Limb (tissue), 2 donors: ENCODE measurements around the gene CCDC87.
"Not testable (repeated sequence)": the region's sequence is repeated elsewhere in the genome, so short reads cannot be mapped to it uniquely, and the experiment has no call there.

ENCODE experiments used
- DNase-seq, 2 donors: peaks; one replicate each; pipeline ENCODE4 v3.0.0-alpha.2; 2016; ENCODE audit errors: extremely low spot score in 2 of 2

CCDC87 gene

DNA sequence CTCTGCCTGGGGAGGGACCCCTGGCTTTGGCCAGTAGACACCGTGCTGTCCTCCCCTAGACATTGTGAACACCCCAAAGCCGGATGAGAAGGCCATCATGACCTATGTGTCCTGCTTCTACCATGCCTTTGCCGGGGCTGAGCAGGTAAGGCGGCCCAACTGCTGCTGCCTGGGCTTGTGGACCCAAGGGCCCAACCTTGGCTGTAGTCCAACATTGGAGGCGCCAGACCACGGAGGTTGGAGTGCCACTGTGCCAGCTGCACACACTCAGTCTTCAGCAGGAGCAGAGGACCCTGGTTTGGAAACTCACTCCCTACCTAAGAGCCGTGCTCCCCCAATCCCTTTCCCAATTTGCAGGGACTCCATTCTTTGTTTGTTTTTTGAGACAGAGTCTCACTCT lies 36.8 kb downstream of the CCDC87 start:
- DNase-seq = no peak

DNA sequence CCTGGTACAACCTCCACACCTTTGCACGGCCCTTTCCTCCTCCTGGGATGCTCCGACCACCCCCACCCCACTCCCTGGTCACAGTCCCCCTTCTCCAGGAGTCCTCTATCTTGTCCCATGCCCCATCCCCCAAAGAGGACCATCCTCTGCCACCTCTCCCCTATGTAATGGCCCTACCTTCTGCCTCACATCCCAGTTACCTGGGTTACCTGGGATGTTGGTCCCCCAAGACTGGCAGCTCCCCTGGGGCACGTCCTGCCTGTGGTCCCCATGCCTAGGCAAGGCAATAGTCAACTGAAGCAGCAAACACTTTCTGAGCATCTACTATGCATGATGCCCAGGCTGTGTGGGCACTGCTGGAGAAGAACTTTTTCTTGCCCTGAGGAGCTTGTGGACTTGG lies 37.4 kb downstream of the CCDC87 start:
- DNase-seq = no peak

DNA sequence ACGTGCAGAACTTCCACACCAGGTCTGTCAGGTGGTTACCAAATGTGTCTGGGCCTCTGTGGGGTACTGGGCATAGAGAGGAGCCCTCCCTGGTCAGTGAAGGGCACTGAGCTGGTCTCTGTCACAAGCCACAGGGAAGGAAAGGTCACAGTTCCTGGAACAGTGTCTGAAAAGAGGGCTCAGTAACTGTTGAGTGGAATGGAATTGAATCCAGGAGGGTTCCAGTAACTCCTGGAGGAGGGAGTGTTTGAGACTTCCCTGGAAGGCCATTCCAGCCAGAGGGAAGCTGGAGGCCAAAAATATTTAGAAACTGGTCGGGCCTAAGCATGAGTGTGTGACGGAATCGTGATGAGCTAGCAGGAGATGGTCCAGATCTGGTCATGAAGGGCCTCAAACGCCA lies 38.3 kb downstream of the CCDC87 start:
- DNase-seq = no peak

DNA sequence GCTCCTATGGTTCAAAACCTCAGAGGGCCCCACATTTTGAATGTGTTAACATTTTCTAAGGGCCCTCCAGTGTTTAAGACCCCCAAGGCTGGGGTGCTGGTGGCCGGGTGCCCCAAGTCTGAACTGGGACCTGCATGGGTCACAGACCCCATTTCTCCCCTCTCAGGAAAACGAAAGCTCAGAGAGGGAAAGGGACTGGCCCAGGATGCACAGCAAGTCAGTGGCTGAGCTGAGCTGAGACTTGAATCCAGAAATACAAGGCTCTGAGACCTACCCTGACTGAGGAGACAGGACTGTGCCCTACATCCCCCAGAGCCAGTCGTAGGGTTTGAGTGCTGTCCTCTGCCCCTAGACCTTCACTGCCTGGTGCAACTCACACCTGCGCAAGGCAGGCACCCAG lies 42.0 kb downstream of the CCDC87 start:
- DNase-seq = no peak

DNA sequence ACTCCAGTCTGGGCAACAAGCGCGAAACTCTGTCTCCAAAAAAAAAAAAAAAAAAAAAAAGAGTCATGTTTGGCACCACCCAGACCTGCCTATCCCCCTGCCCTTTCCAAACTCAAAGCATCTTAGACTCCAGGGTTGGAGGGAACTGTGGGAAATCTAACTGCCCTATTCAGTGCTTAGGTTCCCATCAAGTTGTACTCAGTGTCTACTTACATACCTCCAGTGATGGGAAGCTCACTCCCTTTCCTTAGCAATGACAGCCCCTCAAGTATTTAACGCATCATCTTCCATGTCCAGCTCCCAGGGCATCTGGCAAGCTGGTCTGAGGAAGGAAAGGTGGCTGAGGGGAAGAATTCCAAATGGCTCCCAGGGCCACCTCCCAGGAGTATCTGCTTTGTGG lies 43.2 kb downstream of the CCDC87 start:
- DNase-seq = no peak

DNA sequence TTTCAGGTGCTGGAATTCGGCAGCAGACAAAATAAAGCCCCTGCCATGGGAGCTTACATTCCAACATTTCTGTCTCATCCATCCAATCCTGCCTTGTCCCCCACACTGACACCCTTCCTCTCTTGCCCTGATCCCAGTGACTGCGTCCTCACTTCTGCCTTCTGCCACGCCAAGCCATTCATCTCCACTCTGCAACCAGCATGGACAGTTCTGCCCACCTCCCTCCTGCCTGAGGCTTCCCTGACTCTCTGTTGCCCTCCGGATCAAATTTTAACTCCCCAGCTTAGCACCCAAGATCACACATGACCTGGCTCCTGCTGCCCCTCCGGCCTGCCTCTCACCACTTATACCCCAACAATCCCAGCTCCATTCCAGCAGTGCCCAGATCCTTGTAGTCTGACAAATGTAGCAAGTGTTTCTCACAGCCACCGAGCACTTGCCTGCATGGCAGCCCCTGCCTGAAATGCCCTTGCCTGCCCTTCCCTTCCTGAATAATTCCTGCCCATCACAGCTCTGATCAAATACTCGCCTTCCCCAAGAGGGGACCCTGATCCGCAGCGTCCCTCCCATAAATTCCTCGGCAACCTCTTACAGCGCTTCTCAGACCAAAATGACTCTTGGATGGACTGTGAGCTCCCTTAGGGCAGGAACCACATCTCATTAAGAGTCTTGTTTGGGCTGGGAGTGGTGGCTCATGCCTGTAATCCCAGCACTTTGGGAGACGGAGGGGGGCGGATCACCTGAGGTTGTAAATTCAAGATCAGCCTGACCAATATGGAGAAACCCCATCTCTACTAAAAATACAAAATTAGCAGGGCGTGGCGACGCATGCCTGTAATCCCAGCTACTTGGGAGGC lies 43.9 kb downstream of the CCDC87 start:
- DNase-seq = no peak

DNA sequence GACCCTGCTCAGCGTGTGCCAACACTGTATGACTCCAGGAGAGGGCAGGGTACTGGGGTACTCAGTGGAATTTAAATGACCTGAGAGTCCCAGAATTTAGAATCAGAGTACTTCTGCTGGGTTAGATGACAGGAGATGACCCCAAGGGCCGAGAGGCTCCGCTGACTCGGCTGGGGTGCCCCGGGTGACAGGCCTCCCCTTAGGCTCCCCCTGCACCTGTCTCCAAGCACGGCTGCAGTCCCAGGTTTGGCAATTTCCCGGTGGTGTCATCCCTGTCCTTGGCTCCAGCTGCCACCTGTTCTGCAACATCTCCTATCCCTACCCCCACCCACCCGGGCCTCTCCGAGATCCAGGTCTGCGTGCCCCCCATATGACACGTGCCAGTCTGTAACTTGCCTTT lies 44.8 kb downstream of the CCDC87 start:
- no peak for DNase-seq

DNA sequence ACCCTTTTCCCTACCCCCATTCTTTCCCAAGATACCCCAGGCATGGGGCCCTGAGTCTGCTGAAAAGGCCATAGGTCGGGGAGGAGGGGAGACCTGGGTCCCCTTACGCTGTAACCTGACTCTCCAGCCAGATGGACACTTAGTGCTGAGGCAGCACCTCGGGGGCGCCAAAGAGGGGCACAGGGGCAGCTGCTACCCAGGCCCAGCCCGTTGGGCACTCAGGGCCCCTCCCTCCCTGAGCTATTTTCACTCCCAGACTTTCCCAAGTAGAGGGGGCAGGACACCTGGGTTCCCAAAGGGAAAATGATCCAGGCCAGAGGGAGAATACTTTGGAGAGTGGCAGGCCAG lies 45.2 kb downstream of the CCDC87 start:
- no peak for DNase-seq

DNA sequence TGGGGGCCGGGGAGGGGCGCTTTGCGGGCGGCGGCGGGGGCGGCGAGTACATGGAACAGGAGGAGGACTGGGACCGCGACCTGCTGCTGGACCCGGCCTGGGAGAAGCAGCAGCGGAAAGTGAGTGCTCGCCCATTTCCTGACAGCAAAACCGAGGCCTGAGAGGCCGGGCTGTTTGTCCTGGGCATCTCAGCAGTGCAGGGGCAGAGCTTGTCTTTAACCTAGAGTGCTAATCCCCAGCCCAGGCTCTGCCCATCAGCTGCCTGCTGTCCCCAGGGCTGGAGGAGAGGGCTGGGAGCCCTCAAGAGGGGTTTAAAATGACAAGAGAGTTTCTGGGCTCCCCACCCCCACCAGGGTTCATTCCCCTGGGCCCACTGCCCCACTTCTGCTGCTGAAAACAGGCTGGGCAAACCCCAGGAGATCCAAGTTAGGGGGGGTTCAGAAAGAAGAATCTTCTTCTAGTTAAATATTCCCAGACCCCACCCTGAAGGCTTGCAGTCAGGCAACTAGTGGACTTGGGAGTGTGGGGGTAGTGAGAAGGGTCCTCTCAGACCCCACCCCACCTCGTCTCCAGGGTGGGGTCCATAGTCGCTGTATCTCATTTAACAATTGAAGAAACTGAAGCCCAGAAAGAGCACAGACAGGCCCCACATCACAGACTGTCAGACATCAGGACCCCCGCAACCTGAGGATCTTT lies 45.7 kb downstream of the CCDC87 start:
- DNase-seq = no peak

DNA sequence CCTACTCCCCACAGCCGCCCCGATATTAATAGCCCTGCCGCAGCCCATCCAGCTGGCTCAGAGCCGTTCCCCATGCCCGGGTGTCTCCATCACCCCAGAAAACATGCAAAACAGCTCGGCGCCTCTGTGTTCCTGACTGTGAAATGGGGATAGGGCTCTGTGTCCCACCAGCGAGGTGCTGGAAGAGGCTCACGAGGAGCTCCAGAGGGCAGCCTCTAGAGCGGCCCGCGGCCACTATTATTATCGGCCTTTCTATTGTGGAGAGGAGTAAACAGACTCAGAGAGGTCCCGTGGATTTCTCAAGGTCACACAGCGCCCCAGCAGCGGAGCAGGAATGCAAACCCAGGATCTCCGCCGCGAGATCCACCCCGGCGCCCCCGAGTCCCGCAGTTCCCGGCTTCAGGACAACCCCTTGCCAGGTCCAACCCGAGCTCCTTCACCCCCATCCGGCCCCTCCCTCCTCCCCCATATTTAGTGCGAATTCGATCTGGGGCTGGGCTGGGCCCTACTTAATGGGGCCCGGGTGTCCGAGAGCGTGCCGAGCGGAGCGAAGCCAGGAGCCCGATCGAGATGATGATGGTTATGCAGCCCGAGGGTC lies 46.4 kb downstream of the CCDC87 start, which contains the start of gene ACTN3:
TSS of gene ACTN3 (plus strand) at position 536 of the 598 bp plus-strand sequence. CDS start at position 571, 35 bp downstream.
- DNase-seq = peak in 1 of 2 donors; percentile 64

DNA sequence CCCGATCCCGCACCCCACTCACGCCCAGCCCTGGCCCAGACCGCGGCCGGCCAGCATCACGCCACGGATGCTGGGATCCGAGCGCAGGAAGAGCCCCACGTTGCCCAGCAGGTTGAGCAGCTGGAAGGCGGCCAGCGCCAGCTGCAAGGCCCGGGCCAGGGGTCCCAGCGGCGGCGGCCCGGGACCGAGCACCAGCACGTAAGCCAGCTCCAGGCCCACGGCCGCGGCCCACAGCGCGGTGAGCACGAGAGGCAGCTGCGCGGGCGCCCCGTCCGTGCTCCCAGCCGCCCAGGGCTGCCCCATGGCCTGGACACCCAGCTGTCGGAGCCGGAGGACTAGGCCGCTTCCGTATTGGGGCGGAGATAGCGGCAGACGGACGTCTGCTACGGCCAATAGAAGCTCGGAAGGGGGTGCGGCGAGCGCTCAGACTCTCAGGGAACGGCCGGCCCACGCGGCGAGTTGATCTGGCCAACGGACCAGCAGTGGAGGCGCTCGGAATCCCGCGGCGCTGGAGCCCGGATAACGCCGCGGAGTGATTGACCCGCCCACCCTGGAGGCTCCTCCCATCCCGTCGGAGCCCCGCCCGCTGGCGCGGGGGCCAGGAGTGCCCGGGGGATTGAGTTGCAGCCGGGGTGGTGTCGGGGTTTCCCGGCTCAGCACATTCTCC lies 47.0 kb downstream of the CCDC87 start, which contains the start of gene ZDHHC24:
TSS of gene ZDHHC24 (minus strand) at position 348 of the 667 bp plus-strand sequence. CDS start at position 303, 45 bp downstream.
- DNase-seq = peak; percentile 86 to 93

DNA sequence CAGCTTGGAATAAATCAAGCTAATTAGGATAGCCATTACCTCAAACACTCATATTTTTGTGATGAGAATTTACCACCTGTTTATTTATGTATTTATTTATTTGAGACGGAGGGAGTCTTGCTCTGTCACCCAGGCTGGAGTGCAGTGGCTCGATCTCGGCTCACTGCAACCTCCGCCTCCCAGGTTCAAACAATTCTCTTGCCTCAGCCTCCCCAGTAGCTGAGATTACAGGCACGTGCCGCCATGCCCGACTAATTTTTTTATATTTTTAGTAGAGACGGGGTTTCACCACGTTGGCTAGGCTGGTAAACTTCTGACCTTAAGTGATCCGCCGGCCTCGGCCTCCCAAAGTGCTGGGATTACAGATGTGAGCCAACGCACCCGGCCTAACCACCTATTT lies 47.9 kb downstream of the CCDC87 start:
- not testable (repeated sequence) for DNase-seq

DNA sequence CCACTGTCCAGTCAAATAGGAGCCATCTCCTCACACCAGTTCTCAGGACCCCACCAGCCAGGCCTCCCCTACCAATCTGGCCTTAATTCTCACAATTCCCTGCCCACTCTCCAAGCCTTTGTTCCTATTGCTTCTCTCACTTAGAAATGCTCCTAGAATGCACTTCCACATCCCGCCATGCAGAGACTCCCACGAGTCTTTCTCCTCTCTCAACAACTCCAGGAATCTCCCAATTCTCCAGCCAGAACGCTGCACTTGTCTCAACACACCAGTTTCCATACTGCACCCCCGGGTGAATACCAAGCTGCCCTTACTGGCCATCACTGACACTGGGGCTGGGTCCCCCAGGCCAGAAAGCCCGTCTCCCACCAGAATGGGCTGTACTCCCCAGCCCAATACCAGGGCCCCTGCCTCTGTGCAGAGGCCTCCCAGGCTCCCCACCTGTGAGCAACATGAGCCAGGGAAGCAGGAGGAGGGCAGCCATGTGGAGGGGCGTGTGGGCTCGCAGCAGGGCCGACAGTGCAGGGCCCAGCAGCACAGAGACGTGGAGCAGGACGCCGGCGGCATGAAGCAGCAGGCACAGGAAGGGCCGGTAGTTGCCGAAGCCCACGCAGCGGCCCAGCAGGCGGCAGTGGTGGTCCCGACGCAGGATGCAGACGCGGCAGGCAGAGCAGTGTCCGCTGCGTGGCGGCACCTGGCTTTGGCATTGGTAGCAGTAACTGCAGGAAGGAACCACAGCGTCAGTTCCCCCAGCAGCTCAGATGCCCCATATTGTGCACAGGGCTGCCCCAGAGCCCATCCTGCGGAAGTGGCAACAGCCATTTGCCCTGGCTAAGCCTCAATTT lies 49.4 kb downstream of the CCDC87 start:
- peak; percentile 46 to 81 for DNase-seq

DNA sequence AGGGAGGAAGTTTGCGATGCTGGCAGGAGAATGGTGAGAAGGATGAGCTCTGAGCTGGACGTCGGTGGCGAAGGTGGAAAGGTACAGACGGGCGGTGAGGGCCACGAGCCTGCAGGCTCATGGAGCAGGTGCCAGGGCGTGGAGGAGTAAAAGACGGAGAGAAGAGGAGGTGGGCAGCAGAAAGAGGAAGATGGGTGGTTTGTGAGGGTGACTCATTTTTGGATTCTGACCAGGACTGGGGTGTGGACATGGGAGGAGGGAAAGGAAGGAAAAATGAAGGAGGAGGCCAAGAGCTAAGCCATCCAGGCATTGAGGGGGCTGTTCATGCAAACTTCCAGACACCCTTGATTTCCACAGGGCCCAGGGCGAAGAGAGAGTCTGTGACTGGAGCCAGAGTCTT lies 50.5 kb downstream of the CCDC87 start:
- no peak for DNase-seq

DNA sequence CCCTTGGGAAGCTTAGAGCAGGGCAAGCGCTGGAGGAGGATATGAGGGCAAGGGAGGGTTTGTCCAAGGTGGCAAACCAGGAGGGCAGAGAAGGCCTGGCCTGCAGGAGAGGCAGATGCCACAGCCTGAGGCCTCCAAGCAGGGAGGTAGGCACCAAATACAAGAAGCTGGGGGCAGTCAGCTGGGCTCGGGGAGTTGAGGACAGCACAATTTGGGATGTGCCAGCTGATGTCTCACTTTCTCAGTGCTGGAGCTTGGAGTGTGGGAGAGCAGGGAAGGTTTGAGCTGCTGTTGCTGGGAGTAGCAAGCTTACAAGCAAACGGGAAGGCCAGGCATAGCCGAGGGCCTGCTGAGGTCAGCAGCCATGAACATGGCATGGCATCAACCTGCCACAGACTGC lies 51.0 kb downstream of the CCDC87 start:
- no peak for DNase-seq

DNA sequence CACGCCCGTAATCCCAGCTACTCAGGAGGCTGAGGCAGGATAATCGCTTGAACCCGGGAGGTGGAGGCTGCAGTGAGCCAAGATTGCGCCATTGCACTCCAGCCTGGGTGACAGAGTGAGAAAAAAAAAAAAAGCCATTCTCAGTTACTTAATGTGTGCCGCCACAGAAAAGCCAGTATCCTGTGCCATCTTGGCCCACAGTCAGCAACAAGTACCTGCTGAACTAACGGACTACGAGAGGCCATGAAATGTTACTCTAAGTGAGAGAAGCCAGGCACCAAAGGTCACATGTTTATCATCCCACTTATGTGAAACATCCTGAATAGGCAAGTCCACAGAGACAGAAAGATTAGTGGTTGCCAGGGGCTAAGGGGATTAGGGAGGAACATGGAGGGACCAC lies 52.3 kb downstream of the CCDC87 start:
- not testable (repeated sequence) for DNase-seq
